HepG2 (cell line): ENCODE results near the gene TEX12. TPM values are rescaled to one million over a fixed set of nuclear protein-coding genes. Genes with fewer than 3 reads are reported as not detected.
"Not testable (repeated sequence)": the region's sequence is repeated elsewhere in the genome, so short reads cannot be mapped to it uniquely, and the experiment has no call there.

Source experiments
- ATAC-seq: fragments of 200-7000 bp; cut with Tn5 transposase; 3 replicates; pipeline ENCODE4 v1.9.1; 2020; ENCODE audit warnings: mild to moderate bottlenecking, moderate library complexity
- BruUV-seq: library from RNA; stranded (reverse); fragments of 400-500 nt; replicated peaks from 2 replicates; lab custom pipeline; 2021; lab: Mats Ljungman, UMichigan
- CTCF ChIA-PET: fragments of 300-600 bp; formaldehyde crosslinking; extraction: SDS; loops from one replicate; lab custom pipeline; 2021; ENCODE audit warnings: low total read pairs, inconsistent platforms, low intra/inter-chr PET ratio; lab: Yijun Ruan, JAX
- POLR2A ChIA-PET: fragments of 350-600 bp; sonication (Branson Sonifier 250); formaldehyde crosslinking; loops from one replicate; lab custom pipeline; 2020; ENCODE audit warnings: antibody characterized with exemption, inconsistent platforms; lab: Yijun Ruan, JAX
- DNase-seq: peaks from one replicate; pipeline ENCODE4 v3.0.0-alpha.2; 2015; ENCODE audit warnings: low spot score
- FAIRE-seq: peaks from 3 replicates; lab custom pipeline; 2011; peaks lifted over from hg19 to GRCh38; lab: Jason Lieb, UNC
- H2AFZ ChIP-seq: one replicate; pipeline ENCODE4 v1.6.1; 2011; ENCODE audit warnings: low read length, inconsistent platforms
- H3K27ac ChIP-seq: fragments of 300-600 bp; 3 replicates; pipeline ENCODE4 v1.8.0; 2011; ENCODE audit warnings: mixed run types, mild to moderate bottlenecking, mixed read lengths, low read length, inconsistent platforms; ENCODE audit not compliant: insufficient read depth; ENCODE audit errors: extremely low read length
- H3K27me3 ChIP-seq, 2 experiments: fragments of 200-600 bp in 1 of 2; 2 replicates in 1 of 2; 3 replicates in 1 of 2; pipeline versions ENCODE4 v1.6.0 to v1.8.0; 2011; ENCODE audit warnings: low read length in 2 of 2, mild to moderate bottlenecking in 2 of 2, moderate library complexity in 2 of 2, inconsistent platforms in 1 of 2; ENCODE audit not compliant: insufficient read depth in 2 of 2, control insufficient read depth in 1 of 2
- H3K36me3 ChIP-seq, 2 experiments: fragments of 200-600 bp in 1 of 2; replicated peaks in 1 of 2; 2 replicates in 1 of 2; 3 replicates in 1 of 2; pipeline versions ENCODE4 v1.5.1 to v1.8.0; 2011; ENCODE audit warnings: low read length in 2 of 2, inconsistent platforms in 1 of 2; ENCODE audit not compliant: insufficient read depth in 2 of 2, control insufficient read depth in 1 of 2
- H3K4me1 ChIP-seq: 2 replicates; pipeline ENCODE4 v1.5.1; 2012; ENCODE audit warnings: low read length, inconsistent platforms; ENCODE audit not compliant: insufficient read depth
- H3K4me2 ChIP-seq: 2 replicates; pipeline ENCODE4 v1.6.0; 2011; ENCODE audit warnings: low read depth, low read length, inconsistent platforms
- H3K4me3 ChIP-seq, 3 experiments: fragments of 200-600 bp in 1 of 3; sonication (generic), shearing (Covaris generic) in 1 of 3; replicated peaks in 1 of 3; 2 replicates each; pipeline ENCODE4 v1.5.1; 2011 to 2016; ENCODE audit warnings: low read length in 3 of 3, inconsistent platforms in 2 of 3, low read depth in 2 of 3, mild to moderate bottlenecking in 2 of 3, control low read depth in 1 of 3, mixed read lengths in 1 of 3; ENCODE audit not compliant: insufficient read depth in 1 of 3
- H3K79me2 ChIP-seq: one replicate; pipeline ENCODE4 v1.6.1; 2011; ENCODE audit warnings: low read length, inconsistent platforms; ENCODE audit not compliant: insufficient read depth
- H3K9ac ChIP-seq: 2 replicates; pipeline ENCODE4 v1.6.0; 2011; ENCODE audit warnings: mild to moderate bottlenecking, low read depth, low read length, inconsistent platforms; ENCODE audit not compliant: insufficient read depth
- H3K9me3 ChIP-seq: 2 replicates; pipeline ENCODE4 v1.5.1; 2012; ENCODE audit warnings: mild to moderate bottlenecking, low read length
- H4K20me1 ChIP-seq: 2 replicates; pipeline ENCODE4 v1.6.0; 2011; ENCODE audit warnings: inconsistent platforms, mild to moderate bottlenecking, low read length, moderate library complexity; ENCODE audit not compliant: insufficient read depth
- NFRKB ChIP-seq: fragments of 450-650 bp; IDR thresholded peaks from 2 replicates; pipeline ENCODE4 v1.6.1; 2017
- RFX1 ChIP-seq: fragments of 450-650 bp; IDR thresholded peaks from 2 replicates; pipeline ENCODE4 v1.6.1; 2017
- ZNF138 ChIP-seq: sonication (generic); formaldehyde crosslinking; IDR thresholded peaks from 2 replicates; pipeline ENCODE4 v1.5.0; 2020; ENCODE audit warnings: mild to moderate bottlenecking, low read depth, missing genetic modification reagents
- ZSCAN22 ChIP-seq: sonication (generic); formaldehyde crosslinking; IDR thresholded peaks from 2 replicates; pipeline ENCODE4 v1.4.0; 2020; ENCODE audit warnings: mild to moderate bottlenecking, missing genetic modification reagents
- WGBS: methylation state at CpG from one replicate; pipeline ENCODE4 v1.1.6; 2017; ENCODE audit warnings: low lambda C conversion rate; 5-methylcytosine and 5-hydroxymethylcytosine counted together
- in situ Hi-C: cut with HindIII; loops from 2 replicates; pipeline ENCODE4 v1.10.0; 2017; ENCODE audit warnings: low pct_unique_long_range_greater_than_20kb; ENCODE audit not compliant: extremely low pct_ligation_motif_present
- intact Hi-C: fragments of 100-400 bp; cut with micrococcal nuclease; formaldehyde crosslinking; loops from one replicate; pipeline ENCODE4 v1.10.0; 2022; ENCODE audit not compliant: unreplicated experiment
- polyA plus RNA-seq, 8 experiments: library from polyadenylated mRNA; depleted of rRNA in 3 of 8; stranded (reverse) in 7 of 8; unstranded in 1 of 8; fragments of >200 nt; fragmentation: Illumina TruSeq in 4 of 8; extraction: Trizol in 4 of 8; gene quantifications; 2 replicates each; pipeline versions ENCODE4 v1.2.1 to v1.2.3, GENCODE V29; 2011 to 2016; ENCODE audit warnings: low read depth in 4 of 8, missing spikeins in 1 of 8, mixed read lengths in 1 of 8; ENCODE audit not compliant: insufficient read depth in 1 of 8
- total RNA-seq, 5 experiments: library from RNA; depleted of rRNA; stranded (reverse); fragments of >200 nt; fragmentation: Illumina TruSeq; extraction: Trizol; gene quantifications; 2 replicates each; pipeline ENCODE4 v1.2.3, GENCODE V29; 2016; ENCODE audit warnings: low read depth in 1 of 5

The TEX12 gene
- total and polyA plus RNA-seq, 2 of the 13 experiments (the other 11 are each of a cell fraction or from before 2014, with no cell fraction given), result not detected

DNA sequence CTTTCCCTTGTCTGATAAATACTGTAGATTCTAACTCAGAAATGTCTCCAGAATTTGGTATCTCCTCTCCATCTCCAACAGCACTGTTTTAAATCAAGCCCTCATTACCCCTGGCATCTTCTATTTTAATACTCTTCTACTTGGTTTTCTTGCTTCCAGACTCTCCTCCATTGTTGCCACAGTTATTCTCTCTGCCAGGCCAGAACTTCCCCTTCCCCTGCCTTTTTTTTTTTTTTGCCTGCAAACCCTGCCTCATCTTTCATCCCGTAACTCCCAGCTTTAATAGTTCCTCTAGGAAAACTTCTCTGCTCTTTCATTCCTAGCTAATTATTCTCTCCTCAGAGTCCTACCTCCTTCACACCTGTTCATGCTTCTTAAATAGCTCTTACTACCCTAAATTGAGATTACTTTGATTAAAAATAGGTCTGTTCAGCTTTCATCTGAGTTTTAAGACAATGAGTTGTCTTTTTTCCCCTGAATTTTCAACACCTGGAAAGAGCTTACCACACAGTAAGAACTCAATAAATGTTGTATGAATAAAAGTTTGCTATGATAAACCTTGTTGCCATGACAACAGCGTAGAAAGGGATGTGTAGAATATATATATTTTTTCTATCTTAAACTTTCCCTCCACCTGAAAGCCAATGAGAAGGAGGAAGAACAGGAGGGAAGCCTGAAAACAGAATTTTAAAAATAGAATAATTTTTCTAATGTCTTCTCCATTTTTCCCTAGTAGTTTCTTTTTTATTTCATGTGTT lies 6.9 kb upstream of the TEX12 start:
- no peak overlapping the region for H3K9ac ChIP-seq
- CTCF ChIA-PET, result no interaction called here
- H2AFZ ChIP-seq, result no peak overlapping the region
- no peaks in the 10 kb centered on the region for H3K79me2 ChIP-seq
- FAIRE-seq, result no peak
- H3K9me3 ChIP-seq, result no peaks in the 10 kb centered on the region
- H3K36me3 ChIP-seq, result no peaks in the 10 kb centered on the region
- TF ChIP-seq RFX1 (peak; percentile 52; the same call in 1 of the 2 replicates), ZNF138 (CRISPR knock-in tag) (no peak), NFRKB (no peak)
- TF ChIP-seq, all 625 proteins: peak for 1
- ATAC-seq, result no peak
- 93% methylated on average over 2 of the region's 2 CpGs for WGBS
- Histone ChIP-seq H3K4me3 (no peak overlapping the region), H4K20me1 (no peaks in the 10 kb centered on the region), H3K4me2 (no peak overlapping the region), H3K27me3 (no peaks in the 10 kb centered on the region), H3K27ac (no peak overlapping the region), H3K4me1 (peaks cover 54% of the 10 kb centered on the region)
- DNase-seq, result no peak
- in situ Hi-C loops, result no loop called here
- intact Hi-C loops, result no loop called here
- BruUV-seq, result no TSS peak
- POLR2A ChIA-PET, result no interaction called here

DNA sequence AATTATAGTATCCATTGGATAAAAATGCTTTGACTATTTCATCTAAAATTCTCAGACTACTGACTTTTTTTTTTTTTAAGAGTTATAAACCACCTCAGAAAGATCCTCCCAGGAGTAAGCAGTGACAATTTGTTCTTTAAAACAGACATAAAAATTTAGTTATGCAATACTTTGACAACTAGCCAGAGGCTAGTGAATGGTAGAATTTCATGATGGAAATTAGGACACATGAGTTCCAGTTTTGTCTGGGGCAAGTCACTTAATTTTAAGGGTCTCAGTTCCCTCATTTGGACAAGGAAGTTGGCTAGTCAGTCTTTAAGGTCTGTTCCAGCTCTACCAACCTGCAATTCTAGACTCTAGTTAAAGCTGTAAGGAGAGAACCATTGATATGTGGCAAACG lies 6.2 kb upstream of the TEX12 start:
- intact Hi-C loops (no loop called here), in situ Hi-C loops (no loop called here)
- H3K4me2 ChIP-seq, result no peak overlapping the region
- BruUV-seq, result no TSS peak
- no peak overlapping the region for H3K27ac ChIP-seq
- no peaks in the 10 kb centered on the region for H4K20me1 ChIP-seq
- ATAC-seq, result no peak
- POLR2A ChIA-PET, result no interaction called here
- no peak overlapping the region for H3K4me3 ChIP-seq
- no peak overlapping the region for H3K9ac ChIP-seq
- no peak overlapping the region for H2AFZ ChIP-seq
- no peaks in the 10 kb centered on the region for H3K27me3 ChIP-seq
- WGBS, result 53% methylated on average over 1 of the region's 1 CpG
- H3K4me1 ChIP-seq, result peaks cover 58% of the 10 kb centered on the region
- no peak for TF ChIP-seq ZSCAN22 (CRISPR knock-in tag)
- no peak for DNase-seq
- CTCF ChIA-PET, result no interaction called here
- H3K9me3 ChIP-seq, result no peaks in the 10 kb centered on the region
- no peak for FAIRE-seq
- no peaks in the 10 kb centered on the region for H3K79me2 ChIP-seq
- no peaks in the 10 kb centered on the region for H3K36me3 ChIP-seq

DNA sequence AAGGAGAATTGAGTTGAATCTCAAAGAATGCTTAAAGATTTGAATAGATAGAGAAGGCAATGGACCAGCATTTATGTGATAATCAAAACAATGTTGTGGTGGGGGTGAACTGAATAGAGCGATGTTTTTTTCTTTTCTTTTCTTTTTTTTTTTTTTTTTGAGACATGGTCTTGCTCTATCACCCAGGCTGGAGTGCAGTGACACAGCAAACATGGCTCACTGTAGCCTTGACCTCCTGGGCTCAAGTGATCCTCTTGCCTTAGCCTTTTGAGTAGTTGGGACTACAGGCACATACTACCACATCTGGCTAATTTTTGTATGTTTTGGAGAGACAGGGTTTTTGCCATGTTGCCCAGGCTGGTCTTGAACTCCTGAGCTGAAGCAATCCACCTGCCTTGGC lies 5.0 kb upstream of the TEX12 start:
- H3K4me3 ChIP-seq, result not testable (repeated sequence)
- ATAC-seq, result 0 out of 3 replicates have a peak, but pooled peaks have one; percentile 19
- 89% methylated on average over 1 of the region's 1 CpG for WGBS

More for the DNA sequence above, 5.0 kb upstream of the TEX12 start:
- H3K27me3 ChIP-seq, H3K79me2 ChIP-seq, FAIRE-seq, H4K20me1 ChIP-seq, H3K4me2 ChIP-seq, H3K36me3 ChIP-seq, intact Hi-C loops, H3K9me3 ChIP-seq, H2AFZ ChIP-seq, DNase-seq, H3K27ac ChIP-seq, H3K9ac ChIP-seq, in situ Hi-C loops, CTCF ChIA-PET, POLR2A ChIA-PET, BruUV-seq: not testable (repeated sequence)
- peaks cover 62% of the 10 kb centered on the region for H3K4me1 ChIP-seq
